ENCODE measurements around the gene PAOX. TPM values are rescaled to one million over a fixed set of nuclear protein-coding genes. Genes with fewer than 3 reads are reported as not detected.
A peak's percentile ranks its signal among the peaks of the same experiment; 100 is the strongest.

PAOX gene
- total and polyA plus RNA-seq, 3 donors from 2014 or later: 24.8 to 91.5 (median 49.5) TPM

DNA sequence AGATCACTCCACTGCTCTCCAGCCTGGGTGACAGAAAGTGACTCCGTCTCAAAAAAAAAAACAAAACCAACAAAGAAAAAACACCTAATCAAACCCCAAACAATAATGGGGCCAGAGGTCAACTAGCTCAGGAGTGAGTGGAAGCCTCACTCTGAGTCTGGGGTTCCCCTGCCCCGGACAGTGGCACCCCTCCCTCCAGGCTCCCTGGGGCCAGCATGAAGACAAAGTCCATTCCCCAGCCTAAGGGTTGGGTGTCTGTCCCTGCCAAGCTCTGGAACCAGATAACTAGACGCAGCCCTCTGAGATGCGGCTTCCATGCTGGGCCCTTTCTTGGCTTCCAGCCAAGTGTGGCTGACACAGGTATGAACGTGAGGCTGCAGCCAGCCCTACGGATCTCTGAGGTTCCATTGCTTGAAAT, 19.5 kb upstream of the PAOX start:
- Histone ChIP-seq H3K9me3 (no peaks in the 10 kb centered on the region), H3K36me3 (ENCODE audit: low read depth, missing control alignments) (no peaks in the 10 kb centered on the region), H3K4me3 (no peak overlapping the region), H3K27me3 (no peaks in the 10 kb centered on the region), H3K4me1 (peaks cover 9% of the 10 kb centered on the region), H3K27ac (no peak overlapping the region)
- TF ChIP-seq POLR2A (IDR thresholded peaks at IDR 0.05): no peak
- intact Hi-C loops (cut with DNase I; ENCODE audit: low total_unique reads): no loop called here
- DNase-seq: peak; percentile 46
- WGBS, 2 donors: 45 to 48% methylated on average over 4 to 6 of the region's 6 CpGs

GRCh38 chr10:133359972-133360610, 19.0 kb upstream of the PAOX start:
- intact Hi-C loops (cut with DNase I; ENCODE audit: low total_unique reads): no loop called here
- H3K36me3 ChIP-seq (ENCODE audit: low read depth, missing control alignments): no peaks in the 10 kb centered on the region
- no peak for DNase-seq
- 65 to 69% methylated on average over 17 of the region's 17 CpGs for WGBS, 2 donors
- TF ChIP-seq, protein P1, sequence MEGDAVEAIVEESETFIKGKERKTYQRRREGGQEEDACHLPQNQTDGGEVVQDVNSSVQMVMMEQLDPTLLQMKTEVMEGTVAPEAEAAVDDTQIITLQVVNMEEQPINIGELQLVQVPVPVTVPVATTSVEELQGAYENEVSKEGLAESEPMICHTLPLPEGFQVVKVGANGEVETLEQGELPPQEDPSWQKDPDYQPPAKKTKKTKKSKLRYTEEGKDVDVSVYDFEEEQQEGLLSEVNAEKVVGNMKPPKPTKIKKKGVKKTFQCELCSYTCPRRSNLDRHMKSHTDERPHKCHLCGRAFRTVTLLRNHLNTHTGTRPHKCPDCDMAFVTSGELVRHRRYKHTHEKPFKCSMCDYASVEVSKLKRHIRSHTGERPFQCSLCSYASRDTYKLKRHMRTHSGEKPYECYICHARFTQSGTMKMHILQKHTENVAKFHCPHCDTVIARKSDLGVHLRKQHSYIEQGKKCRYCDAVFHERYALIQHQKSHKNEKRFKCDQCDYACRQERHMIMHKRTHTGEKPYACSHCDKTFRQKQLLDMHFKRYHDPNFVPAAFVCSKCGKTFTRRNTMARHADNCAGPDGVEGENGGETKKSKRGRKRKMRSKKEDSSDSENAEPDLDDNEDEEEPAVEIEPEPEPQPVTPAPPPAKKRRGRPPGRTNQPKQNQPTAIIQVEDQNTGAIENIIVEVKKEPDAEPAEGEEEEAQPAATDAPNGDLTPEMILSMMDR (IDR thresholded peaks at IDR 0.05): no peak
- no peak for TF ChIP-seq POLR2A (IDR thresholded peaks at IDR 0.05)
- no peak overlapping the region for H3K27ac ChIP-seq
- H3K27me3 ChIP-seq: no peaks in the 10 kb centered on the region
- no peaks in the 10 kb centered on the region for H3K9me3 ChIP-seq
- H3K4me3 ChIP-seq: no peak overlapping the region
- H3K4me1 ChIP-seq: peaks cover 9% of the 10 kb centered on the region

GRCh38 chr10:133361227-133361626, 17.8 kb upstream of the PAOX start:
- TF ChIP-seq POLR2A (IDR thresholded peaks at IDR 0.05): no peak
- TF ChIP-seq, protein P1 (IDR thresholded peaks at IDR 0.05): no peak
- no peak for DNase-seq
- Histone ChIP-seq H3K4me3 (no peak overlapping the region), H3K36me3 (ENCODE audit: low read depth, missing control alignments) (no peaks in the 10 kb centered on the region), H3K27me3 (no peaks in the 10 kb centered on the region), H3K4me1 (peaks cover 9% of the 10 kb centered on the region), H3K9me3 (no peaks in the 10 kb centered on the region), H3K27ac (no peak overlapping the region)
- intact Hi-C loops (cut with DNase I; ENCODE audit: low total_unique reads): no loop called here
- WGBS, 2 donors: 30 to 81% methylated on average over 1 to 5 of the region's 5 CpGs

DNA sequence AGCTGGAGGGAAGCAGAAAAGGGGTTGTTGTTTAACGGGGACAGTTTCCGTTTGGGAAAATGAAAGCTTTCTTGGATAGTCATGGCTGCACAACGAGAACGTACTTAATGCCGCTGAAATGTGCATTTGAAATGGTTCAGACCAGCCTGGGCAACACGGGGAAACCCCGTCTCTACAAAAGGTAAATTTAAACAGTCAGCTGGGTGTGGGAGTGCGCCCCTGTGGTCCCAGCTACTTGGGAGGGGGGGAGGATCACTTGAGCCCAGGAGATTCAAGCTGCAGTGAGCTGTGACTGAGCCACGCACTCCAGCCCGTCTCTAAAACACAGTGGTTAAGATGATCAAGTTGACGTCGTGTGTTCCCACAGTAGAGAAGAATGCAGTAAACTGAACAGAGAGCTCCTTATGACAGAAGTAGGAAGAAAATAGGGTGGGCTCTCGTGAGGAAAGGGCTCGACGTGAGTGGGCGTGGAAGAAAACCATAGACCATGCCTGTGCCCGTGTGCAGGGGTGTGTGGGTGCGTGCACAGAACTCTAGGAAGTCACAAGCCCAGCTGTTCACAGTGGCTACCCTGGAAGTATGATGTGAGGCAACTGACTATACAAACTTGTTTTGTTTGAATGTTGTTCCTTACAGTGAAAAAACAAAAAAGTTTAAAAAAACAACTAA, 17.2 kb upstream of the PAOX start:
- no peak overlapping the region for H3K4me3 ChIP-seq
- no peak for DNase-seq
- H3K9me3 ChIP-seq: no peaks in the 10 kb centered on the region
- H3K27ac ChIP-seq: no peak overlapping the region
- no peaks in the 10 kb centered on the region for H3K36me3 ChIP-seq (ENCODE audit: low read depth, missing control alignments)
- H3K27me3 ChIP-seq: no peaks in the 10 kb centered on the region
- 78 to 82% methylated on average over 18 of the region's 18 CpGs for WGBS, 2 donors
- H3K4me1 ChIP-seq: peaks cover 7% of the 10 kb centered on the region
- TF ChIP-seq, protein P1 (IDR thresholded peaks at IDR 0.05): no peak
- TF ChIP-seq POLR2A (IDR thresholded peaks at IDR 0.05): no peak
- intact Hi-C loops (cut with DNase I; ENCODE audit: low total_unique reads): no loop called here

GRCh38 chr10:133362846-133363245, 16.2 kb upstream of the PAOX start:
- no peaks in the 10 kb centered on the region for H3K27me3 ChIP-seq
- 94% methylated on average over 10 to 13 of the region's 13 CpGs for WGBS, 2 donors
- TF ChIP-seq POLR2A (IDR thresholded peaks at IDR 0.05): no peak
- TF ChIP-seq, protein P1 (IDR thresholded peaks at IDR 0.05): no peak
- no peaks in the 10 kb centered on the region for H3K9me3 ChIP-seq
- no peaks in the 10 kb centered on the region for H3K36me3 ChIP-seq (ENCODE audit: low read depth, missing control alignments)
- peaks cover 3% of the 10 kb centered on the region for H3K4me1 ChIP-seq
- no peak for DNase-seq
- no peak overlapping the region for H3K27ac ChIP-seq
- intact Hi-C loops (cut with DNase I; ENCODE audit: low total_unique reads): no loop called here
- no peak overlapping the region for H3K4me3 ChIP-seq

Measured in testis (tissue), 3 donors.